HG02885 (cell line): ENCODE data around the gene E4F1.

ENCODE experiments used
- ATAC-seq: cut with Tn5 transposase; IDR thresholded peaks from one replicate; pipeline ENCODE4 v1.9.1; 2021; ENCODE audit warnings: mild to moderate bottlenecking; ENCODE audit not compliant: unreplicated experiment, poor library complexity

The E4F1 gene

DNA sequence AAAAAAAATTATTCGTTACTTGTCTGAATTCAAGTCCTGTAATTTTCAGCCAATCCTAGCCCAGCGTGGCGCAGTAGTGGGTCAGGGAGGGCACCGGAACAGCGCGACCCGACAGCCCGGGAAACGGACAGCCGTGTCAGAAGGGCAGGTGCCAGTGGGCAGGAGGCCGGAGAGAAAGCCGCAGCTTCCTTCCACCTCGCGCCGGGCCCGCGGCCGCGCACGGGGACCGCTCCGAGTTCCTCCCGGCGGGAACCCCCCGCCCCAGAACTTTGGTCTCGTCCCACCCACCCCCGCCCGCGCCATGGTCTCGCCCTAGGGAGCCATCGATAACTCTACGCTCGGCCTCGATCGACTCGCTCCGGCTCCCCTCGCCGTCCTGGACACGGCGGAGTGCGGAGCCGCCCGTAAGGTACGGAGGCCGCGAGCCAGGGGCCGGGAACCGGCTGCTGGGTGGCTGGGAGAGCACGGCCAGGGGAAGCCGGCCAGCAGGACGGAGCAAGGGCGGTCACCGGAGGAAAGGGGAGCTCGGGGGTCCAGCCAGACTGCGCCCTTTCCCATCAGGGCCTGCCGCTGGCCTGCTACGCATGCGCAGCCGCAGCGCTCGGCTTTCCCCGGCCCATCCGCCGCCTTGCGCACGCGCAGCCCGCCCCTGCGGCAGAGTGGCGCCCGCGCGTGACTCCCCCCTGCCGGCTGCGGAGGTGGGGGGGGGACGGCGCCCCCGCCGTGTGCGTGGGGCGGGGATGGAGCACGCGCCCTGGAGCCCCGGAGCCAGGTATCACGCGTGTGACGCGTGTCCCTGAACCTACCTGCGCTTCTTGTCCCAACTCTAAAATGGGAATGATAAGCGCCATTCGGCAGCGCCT, 18.1 kb upstream of the E4F1 start, which contains the start of gene MLST8:
TSS of gene MLST8 (plus strand) at position 351 of the 863 bp plus-strand sequence. CDS start 632 bp downstream, outside the sequence.
- ATAC-seq = peak; percentile 78

DNA sequence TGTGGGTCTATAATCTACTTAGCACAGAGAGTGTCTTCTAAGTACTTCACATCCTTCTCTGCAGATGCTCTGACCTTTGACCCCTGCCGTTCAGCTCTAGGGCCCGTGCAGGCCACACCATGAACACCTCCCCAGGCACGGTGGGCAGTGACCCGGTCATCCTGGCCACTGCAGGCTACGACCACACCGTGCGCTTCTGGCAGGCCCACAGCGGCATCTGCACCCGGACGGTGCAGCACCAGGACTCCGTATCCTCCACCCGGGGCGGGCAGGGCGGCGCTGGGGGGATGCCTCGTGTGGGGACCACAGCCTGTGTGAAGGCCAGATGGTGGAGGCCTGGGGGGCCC, 17.5 kb upstream of the E4F1 start:
- peak; percentile 23 for ATAC-seq

DNA sequence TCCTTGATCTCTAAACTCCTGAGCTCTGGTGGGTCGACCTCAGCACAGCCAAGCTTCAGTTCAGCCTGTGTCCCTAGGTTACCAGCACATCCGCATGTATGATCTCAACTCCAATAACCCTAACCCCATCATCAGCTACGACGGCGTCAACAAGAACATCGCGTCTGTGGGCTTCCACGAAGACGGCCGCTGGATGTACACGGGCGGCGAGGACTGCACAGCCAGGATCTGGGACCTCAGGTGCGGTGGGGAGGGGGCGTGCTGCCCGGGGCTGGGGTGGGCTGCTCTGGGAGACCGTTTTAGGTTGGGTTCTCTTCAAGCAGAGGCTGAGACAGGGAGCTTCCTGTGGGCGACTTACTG, 17.0 kb upstream of the E4F1 start:
- no peak for ATAC-seq

DNA sequence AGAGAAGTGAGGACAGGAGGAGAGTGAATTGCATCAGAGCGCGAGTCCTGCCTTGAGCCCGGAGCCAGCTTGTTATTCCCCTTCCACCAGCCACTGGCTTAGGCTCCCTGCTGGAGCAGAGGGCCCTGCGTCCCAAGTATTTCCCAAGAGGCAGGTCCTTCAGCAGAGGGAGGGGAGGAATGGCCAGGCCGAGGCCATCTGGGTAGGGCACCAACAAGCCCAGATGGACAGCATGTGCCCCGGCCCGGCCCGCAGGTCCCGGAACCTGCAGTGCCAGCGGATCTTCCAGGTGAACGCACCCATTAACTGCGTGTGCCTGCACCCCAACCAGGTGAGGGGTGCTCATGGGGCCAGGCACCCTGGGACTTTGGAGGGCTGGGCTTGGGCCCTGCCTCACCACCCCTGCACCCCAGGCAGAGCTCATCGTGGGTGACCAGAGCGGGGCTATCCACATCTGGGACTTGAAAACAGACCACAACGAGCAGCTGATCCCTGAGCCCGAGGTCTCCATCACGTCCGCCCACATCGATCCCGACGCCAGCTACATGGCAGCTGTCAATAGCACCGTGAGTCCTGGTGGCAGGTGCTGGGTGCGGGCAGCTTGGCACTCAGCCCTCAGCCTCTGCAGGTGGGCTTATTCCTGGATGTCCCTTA, 16.5 kb upstream of the E4F1 start:
- ATAC-seq = no peak

DNA sequence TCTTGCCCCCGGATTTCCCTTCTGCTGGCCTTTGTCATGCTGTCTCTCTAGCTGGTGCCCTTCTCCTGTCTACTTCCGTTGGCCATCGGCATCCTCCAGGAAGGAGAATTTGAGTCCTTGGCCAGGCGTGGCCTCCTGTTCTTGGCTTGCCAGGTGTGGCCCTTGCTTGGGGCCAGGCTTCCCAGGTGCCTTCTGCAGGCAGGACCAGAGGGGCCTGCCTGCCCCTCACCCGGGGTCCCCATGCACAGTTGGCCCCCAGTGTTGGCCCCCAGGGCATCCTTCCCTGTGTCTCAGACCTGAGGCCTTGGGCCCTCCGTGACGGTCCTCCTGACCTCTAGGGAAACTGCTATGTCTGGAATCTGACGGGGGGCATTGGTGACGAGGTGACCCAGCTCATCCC, 15.5 kb upstream of the E4F1 start:
- ATAC-seq = no peak

DNA sequence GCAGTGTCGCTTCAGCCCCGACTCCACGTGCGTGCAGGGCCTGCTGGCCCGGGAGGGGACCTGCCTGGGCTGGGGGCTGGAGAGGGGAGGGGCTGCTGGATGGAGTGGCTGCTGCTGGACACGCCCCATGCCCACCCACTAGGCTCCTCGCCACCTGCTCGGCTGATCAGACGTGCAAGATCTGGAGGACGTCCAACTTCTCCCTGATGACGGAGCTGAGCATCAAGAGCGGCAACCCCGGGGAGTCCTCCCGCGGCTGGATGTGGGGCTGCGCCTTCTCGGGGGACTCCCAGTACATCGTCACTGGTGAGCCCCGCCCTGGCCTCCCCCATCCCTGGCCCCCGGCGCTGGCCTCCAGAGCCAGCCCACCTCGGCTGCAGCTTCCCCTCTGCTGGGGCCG, 15.1 kb upstream of the E4F1 start:
- no peak for ATAC-seq

DNA sequence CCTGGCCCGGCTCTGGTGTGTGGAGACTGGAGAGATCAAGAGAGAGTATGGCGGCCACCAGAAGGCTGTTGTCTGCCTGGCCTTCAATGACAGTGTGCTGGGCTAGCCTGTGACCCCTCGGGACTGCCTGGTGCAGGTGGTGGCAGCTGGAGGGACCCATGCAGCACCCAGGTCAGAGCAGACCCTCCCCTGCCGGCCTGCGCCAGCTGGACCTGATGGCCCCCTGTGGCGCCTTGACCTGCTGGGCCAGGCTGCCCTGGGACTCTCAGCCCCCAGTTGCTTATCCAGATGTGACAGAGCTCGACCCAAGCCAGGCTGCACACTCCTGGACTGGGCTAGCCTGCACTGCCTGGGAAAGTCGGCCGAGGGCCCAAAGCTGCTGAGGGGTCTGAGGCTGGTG, 14.6 kb upstream of the E4F1 start:
- ATAC-seq = no peak

DNA sequence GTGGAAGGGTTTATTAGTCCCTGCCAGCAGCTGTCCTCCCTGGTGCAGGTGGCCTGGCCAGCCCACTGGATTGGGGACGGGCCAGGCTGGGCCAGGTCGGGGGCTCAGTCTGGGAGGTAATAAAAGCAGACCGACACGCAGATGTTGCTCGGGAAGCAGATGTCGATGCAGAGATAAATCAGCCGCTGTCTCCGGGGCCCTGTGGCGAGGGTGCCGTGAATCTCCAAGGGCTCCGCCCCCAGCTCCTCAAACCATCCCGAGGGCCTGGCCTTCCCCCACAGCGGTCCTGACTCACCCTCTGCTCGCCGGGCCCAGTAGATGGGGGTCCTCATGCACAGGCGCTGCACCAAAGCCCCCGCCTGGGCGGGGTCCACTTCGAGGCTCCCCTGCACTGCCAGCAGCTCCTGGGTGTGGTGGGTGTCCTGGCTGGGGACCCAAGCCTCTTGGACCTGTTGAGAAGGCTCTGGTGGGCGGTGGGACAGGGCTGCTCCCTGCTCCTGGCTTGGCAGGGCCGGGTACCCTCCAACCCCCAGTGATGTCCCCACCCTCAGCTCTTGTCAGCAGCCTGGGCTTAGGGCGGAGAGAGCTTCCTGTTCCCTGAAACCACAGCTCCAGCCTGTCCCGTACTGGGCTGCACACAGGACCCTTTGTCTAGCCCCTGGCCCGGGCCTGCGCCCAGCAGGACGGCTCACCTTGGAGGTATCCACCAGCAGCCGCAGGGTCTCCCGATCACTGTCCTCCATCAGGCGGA, 14.0 kb upstream of the E4F1 start:
- ATAC-seq = no peak

DNA sequence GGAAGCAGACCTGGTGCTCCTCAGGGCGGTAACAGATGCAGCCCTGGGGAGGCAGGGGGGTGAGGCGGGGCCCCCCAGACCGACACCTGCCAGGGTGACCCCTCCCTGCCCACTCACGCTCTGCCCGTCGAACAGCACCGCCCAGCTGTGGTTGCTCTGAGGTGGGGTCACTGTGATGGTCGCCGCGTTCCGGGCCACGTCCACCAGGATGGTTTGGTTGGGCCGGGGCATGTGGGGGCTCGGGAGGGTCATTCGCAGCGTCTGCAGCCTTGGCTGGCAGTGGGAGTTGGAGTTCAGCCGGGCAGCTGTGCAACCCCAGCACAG, 13.4 kb upstream of the E4F1 start:
- no peak for ATAC-seq

DNA sequence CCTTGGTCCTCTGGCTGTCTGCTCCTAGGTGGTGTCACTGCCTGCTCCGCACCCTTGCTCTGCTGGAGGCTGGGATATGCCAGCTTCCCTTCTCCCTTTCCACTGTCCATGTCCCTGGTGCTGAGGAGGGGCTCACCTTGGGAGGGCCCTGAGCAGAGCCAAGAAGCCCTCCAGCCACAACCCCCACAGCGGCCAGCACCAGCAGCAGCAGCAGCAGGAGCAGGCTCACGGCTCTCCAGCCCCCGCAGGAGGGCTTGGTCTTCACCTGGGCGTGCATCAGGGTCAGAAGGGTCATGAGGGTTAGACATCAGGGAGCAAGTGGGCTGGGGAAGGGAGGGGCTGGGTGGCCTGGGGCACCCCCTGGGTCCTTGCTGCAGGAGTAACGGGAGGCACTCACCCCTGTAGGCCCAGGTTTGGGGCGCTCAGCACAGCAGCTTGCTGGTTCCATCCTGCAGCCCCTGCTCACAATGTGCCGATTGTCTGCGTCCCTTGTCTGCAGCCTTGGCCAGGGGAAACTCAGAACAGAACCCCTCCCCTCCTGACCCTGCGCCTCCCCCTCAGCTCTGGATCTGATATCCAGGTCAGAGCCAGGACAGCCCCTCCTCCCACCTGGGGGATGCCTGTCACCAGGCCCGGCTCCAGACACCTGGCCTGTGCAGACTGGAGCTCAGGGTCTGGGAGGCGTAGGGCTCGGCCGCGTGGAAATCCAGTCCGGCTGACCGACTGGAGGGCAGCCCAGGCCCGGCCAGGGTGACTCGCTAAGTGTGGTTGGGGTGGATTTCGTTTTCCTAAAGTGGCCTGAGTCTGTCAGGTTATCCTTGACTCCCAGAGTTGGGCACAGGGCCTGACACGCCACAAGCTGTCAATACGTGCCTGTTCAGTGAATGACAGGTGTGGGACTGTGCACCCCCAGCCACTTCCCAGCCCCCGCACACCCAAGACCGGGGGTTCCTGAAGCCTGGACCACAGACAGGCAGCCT, 12.7 kb upstream of the E4F1 start, which contains the start of gene BRICD5:
TSS of gene BRICD5 (minus strand) at position 478 of the 980 bp plus-strand sequence. CDS start at position 448, 30 bp downstream.
- no peak for ATAC-seq

DNA sequence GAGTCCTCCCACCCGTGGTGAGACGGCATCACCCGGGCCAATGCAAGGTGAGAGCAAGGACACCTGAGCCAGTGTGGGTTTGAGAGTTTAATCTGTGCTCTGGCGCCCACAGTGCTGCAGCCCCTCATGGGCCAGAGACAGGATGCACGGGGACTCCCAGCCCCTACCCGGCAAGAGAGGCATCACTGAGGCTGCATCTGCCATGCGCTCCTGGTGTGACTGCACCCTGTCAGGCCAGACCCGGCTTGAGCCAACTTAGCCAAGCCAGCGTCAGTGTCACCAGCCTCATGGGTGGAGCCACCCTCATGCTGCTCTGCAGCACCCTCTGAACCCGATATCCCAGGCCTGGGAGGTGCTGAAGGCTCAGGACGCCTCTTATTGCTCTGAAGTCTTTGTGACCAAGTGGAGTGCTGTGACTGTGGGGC, 11.5 kb upstream of the E4F1 start:
- ATAC-seq = no peak

DNA sequence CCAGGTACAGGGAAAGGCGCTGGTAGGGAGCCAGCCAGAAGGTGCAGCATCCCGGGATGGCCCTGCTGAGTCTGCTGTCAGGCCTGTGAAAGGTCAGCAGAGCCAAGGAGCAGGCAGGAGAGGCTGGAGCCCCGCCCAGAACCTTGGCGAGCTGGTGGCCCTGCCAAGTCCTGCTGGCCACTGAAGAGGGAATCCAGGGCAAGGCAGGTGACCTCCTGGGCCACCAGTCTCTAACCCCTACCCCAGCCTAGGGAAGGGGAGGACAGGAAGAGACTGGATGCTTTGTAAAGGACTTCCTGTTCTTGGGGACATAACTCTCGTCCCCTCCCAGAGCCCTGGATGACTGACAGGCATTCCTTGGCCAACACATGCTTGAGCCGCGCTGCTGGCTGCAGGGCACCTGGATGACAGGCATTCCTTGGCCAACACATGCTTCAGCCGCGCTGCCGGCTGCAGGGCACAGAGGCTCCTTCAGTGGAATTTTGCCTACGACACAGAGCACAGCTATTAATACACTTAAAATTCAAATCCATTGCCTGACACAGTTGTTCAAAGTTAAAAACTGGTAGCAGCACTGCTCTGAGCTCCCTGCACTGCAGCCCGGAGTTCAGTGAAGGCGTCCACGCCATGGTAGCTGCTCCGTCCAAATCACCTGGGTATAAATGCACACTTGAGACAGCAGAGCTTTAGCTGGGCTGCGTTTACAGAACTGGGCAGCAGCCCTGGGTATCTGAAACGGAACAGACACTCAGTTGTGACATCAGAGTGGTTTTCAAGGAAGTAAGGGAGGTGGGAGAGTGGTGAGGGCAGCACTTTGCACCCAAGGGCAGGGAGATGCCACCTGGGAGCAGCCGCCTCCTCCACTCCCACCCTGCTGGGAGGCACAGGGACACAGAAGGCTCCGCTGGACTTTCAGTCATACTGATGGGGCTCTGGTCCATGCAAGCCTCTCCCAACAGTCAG, 10.7 kb upstream of the E4F1 start:
- ATAC-seq = no peak

DNA sequence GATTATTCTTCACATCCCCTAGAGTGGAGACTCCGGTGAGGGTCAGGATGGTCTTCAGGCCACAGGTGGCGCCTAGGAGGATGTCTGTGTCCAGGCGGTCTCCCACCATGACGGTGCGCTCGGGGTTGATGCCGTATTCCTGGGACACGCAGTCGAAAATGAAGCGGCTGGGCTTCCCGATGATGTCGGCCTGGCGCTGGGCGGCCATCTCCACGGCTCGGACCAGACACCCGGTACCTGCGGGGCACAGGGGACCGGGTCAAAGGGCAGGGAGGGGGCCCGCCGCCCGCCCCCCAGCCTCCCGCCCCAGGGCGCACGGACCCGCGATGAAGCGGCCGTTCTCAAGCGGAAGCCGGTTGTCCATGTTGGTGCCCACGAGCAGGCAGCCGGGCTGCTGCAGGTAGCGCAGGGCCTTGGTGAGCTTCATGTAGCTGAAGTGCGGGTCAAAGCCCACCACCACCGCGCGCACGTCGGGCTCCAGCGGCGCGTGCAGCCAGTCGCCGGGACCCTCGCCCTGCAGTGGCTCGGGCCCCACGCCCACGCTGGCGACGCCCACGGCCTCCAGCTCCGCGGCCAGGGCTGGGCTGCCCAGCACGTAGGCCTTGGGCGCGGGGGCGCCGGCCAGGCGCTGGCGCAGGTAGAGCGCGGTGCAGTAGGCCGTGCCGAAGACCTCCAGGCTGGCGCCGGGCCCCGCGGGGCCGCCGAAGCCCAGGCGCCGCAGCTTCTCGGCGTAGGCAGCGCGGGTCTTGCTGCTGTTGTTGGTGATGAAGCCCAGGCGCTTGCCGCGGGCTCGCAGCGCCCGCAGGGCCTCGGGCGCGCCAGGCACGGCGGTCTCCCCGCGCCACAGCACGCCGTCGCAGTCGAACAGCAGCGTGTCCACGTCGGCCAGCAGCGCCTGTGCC, 9.3 kb upstream of the E4F1 start:
- peak; percentile 13 for ATAC-seq

DNA sequence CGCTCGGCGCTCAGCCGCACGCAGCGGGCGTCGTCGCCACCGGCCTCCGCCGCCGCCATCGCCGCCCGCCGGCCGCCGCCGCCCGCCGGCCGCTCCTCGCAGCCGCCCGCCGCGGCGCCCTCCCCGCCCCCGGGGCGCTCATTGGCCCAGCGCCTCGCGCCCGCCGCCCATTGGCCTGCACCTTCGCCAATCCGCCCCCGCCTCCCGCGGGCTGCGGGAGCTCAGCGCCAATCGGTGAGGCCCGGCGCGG, 8.7 kb upstream of the E4F1 start, which contains the start of gene PGP:
TSS of gene PGP (minus strand) at position 122 of the 250 bp plus-strand sequence. CDS start at position 59, 63 bp downstream.
- peak; percentile 90 for ATAC-seq

DNA sequence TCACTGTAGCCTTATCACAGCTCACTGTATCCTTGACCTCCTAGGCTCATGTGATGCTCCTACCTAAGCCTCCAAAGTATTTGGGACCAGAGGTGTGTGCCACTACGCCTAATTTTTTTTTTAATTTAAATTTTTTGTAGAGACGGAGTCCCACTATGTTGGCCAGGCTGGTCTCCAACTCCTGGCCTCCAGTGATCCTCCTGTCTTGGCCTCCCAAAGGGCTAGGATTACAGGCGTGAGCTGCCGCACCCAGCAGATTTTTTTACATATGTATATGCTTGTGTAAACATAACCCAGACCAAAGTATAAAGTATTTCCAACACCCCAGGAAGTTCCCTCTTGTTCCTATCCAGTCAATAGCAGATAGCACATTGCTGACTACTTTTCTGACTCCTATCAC, 7.1 kb upstream of the E4F1 start:
- ATAC-seq = no peak

DNA sequence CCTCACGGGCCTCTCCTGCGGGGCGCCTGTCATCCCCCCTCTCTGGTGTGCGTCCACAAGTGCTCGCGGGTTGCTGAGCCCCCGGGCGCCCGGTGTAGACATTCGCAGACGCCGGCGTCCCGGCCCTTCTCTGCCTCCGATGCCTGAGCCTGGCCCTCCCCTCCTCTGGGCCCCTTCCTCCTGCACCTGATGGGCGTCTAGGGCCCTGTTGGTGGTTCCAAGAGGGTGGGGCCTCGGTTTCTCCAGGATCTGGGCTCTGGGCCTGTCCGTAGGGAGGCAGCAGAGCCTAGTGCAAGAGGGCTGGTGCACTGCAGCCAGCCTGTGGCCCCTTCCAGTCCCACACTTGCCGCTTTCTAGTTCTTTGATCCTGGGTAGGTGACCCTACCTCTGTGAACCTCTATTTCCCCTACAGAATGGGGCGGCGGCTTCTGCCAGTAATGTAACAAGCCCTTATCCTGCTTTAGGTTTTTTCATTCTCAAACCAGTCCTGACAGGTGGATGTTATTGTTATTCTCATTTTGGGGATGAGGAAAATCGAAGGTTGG, 623 bp downstream of the E4F1 start:
- peak; percentile 22 for ATAC-seq

DNA sequence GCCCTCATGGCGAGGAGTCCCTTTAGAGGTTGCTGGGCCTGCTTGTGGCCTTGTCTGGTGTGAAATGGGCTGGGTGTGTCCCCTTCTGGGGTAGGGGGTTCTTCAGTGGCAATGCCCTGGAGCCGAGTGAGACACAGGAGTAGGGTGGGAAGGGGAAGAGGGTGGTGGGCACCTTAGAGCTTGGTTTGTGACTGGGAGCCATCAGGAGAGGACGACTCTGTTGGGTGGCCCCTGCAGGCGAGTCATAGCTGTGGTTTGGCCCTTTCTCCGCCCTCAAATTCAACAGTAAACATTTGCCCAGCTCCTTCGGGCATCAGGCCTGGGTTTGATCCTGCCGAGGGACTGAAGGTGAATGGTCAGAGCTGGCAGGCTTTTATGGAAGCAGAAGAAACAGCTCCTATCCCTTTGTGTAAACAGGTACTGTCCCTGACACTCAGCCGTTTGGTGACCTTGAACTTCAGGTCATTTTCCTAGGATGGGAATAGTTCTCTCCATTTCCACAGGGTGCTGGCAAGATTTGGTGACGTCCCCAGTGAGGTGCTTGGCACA, 2.9 kb downstream of the E4F1 start:
- no peak for ATAC-seq

DNA sequence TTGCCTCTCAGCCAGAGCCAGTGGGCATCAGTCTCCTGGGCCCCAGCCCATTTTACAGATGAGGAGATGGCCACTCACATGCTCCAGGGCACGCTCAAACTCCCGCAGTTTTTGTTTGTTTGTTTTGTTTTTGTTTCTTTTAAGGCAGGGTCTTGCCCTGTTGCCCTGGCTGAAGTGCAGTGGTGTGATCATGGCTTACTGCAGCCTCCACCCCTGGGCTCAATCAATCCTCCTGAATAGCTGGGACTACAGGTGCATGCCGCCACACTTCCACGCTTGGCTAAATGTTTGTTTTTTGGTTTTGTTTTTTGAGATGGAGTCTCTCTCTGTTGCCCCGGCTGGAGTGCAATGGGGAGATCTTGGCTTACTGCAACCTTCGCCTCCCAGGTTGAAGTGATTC, 3.5 kb downstream of the E4F1 start:
- no peak for ATAC-seq
